Measurements from ENCODE around the gene RSBN1.

- TF ChIP-seq CTCF (conservative IDR thresholded peaks at IDR 0.05 in 1 of 2, IDR thresholded peaks at IDR 0.05 in 1 of 2; ENCODE audit: extremely low read depth in 1 of 2, insufficient read depth in 1 of 2, low read depth in 1 of 2, low read length in 2 of 2) (no peak), EZH2 (IDR thresholded peaks at IDR 0.05; ENCODE audit: borderline replicate concordance, low read length) (no peak)
Observed at GRCh38 chr1:113759333-113760101, 52.8 kb downstream of the RSBN1 start, which contains the start of gene PHTF1.
